ACC112 (cell line): ENCODE measurements around the gene CPAMD8.
"Not testable (repeated sequence)": the region's sequence is repeated elsewhere in the genome, so short reads cannot be mapped to it uniquely, and the experiment has no call there.

ENCODE experiments used
- H2AFZ ChIP-seq: fragments of 200-600 bp; sonication (generic); one replicate; pipeline ENCODE4 v1.6.0; 2017; ENCODE audit warnings: antibody characterized with exemption, low read length; ENCODE audit not compliant: unreplicated experiment
- H3K27ac ChIP-seq: fragments of 200-600 bp; sonication (generic); 2 replicates; pipeline ENCODE4 v1.5.1; 2014; ENCODE audit warnings: low read depth, mild to moderate bottlenecking, antibody characterized with exemption, low read length, moderate library complexity
- H3K27me3 ChIP-seq: fragments of 200-600 bp; sonication (generic); 2 replicates; pipeline ENCODE4 v1.6.1; 2014; ENCODE audit warnings: mild to moderate bottlenecking, antibody characterized with exemption, low read length, moderate library complexity, mixed read lengths; ENCODE audit not compliant: insufficient read depth
- H3K36me3 ChIP-seq: fragments of 200-600 bp; sonication (generic); 2 replicates; pipeline ENCODE4 v1.6.1; 2016; ENCODE audit warnings: mild to moderate bottlenecking, antibody characterized with exemption, low read length, moderate library complexity, mixed read lengths; ENCODE audit not compliant: insufficient read depth
- H3K4me1 ChIP-seq: fragments of 200-600 bp; sonication (generic); one replicate; pipeline ENCODE4 v1.6.1; 2016; ENCODE audit warnings: low read length, mixed read lengths; ENCODE audit not compliant: insufficient read depth, unreplicated experiment, control insufficient read depth
- H3K4me3 ChIP-seq: fragments of 200-600 bp; sonication (generic); 2 replicates; pipeline ENCODE4 v1.5.1; 2014; ENCODE audit warnings: mild to moderate bottlenecking, low read depth, low read length
- H3K79me2 ChIP-seq: fragments of 200-600 bp; sonication (generic); one replicate; pipeline ENCODE4 v1.6.0; 2016; ENCODE audit warnings: low read length; ENCODE audit not compliant: control insufficient read depth, unreplicated experiment, insufficient read depth

Gene CPAMD8

DNA sequence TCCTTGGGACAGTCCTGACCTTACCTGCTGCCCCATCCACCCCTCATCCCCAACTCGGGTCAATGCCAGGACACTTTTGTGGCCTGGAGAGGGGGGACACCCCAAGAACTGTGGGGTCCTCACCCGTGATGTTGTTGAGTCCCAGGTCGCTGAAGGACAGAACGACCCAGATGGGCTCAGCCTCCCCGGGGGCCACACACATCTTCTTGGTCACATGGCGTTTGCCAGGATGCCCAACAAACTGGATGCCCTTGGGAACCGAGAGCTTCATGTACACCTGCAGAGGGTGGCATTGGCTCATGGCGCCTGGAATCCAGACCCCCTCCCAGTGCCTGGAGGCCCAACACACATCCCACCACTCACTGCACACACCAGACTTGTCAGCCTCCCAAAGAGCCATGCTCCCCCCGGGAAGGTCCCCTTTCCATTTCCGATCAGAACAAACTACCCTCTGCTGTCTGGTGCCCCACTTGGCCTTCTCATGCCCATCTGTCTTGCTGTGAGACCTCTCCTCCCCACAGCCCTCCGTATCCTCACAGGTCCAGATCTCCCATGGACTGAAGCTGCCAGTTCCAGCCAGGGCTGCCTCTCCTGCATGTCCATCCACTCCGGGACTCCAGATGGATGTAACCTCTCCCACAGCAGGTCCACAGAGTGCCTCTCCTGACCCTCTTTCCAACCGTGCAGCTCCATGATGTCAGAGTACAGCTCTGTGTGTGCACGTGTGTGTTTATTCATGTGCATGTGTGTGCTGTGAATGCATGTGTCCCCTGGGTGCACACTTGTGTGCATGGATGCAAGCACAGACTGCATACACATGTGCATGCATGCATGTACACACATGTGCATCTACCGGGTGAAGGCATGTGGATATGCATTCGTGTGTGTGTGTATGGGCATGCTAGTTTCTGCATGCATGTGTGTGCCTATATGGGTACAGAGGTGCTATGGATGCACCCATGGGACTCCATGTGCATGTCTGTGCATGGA is 79.4 kb downstream of the CPAMD8 start:
- no peak overlapping the region for H2AFZ ChIP-seq
- H3K27me3 ChIP-seq, result no peaks in the 10 kb centered on the region
- no peaks in the 10 kb centered on the region for H3K36me3 ChIP-seq
- H3K4me3 ChIP-seq, result no peak overlapping the region
- H3K4me1 ChIP-seq, result no peaks in the 10 kb centered on the region
- H3K27ac ChIP-seq, result no peak overlapping the region
- H3K79me2 ChIP-seq, result no peaks in the 10 kb centered on the region

DNA sequence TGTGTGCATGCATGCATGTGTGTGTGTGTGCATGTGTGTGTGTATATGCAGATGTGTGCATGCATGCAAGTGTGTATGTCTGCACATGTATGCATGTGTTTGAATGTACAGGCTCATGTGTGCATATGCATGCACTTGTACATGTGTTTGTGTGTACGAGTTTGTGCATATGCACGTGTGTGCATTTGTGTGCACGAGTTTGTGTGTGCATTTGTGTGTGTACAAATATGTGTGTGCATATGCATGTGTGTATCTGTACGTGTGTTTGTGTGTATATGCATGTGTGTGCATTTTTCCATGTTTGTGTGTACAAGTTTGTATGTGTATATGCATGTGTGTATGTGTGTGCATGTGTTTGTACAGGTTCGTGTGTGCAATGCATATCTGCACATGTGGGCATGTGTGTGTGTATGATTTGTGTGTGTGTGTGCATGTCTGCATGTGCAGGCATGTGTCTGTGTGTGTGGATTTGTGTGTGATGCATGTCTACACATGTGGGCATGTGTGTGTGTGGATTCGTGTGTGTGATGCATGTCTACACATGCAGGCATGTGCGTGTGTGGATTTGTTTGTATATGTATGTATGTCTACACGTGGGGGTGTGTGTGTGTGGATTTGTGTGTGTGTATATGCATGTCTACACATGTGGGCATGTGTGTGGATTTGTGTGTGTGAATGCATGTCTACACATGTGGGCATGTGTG is 80.7 kb downstream of the CPAMD8 start:
- H3K4me3 ChIP-seq, result no peak overlapping the region
- H3K79me2 ChIP-seq, result no peaks in the 10 kb centered on the region
- no peaks in the 10 kb centered on the region for H3K4me1 ChIP-seq
- H3K36me3 ChIP-seq, result no peaks in the 10 kb centered on the region
- no peaks in the 10 kb centered on the region for H3K27me3 ChIP-seq
- no peak overlapping the region for H2AFZ ChIP-seq
- no peak overlapping the region for H3K27ac ChIP-seq

DNA sequence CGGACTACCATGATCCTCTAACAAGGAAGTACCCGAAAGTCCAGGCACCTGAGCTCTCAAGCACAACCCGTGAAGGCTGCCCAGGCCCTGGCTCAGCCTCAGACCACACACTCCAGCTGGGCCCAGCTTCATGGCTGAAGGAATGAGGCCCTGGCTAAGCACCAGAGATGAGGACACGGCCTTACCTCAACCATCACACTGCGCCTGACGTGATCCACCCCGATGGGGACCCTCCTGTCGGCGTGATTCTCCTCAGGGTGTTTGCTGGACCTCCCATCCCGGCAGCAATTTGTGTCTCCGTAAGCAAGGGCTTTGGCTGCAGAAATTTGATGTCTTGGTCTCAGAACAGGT is 81.3 kb downstream of the CPAMD8 start:
- Histone ChIP-seq H3K4me3 (no peak overlapping the region), H3K4me1 (no peaks in the 10 kb centered on the region), H3K79me2 (no peaks in the 10 kb centered on the region), H3K27ac (no peak overlapping the region), H3K36me3 (no peaks in the 10 kb centered on the region), H3K27me3 (no peaks in the 10 kb centered on the region), H2AFZ (no peak overlapping the region)

DNA sequence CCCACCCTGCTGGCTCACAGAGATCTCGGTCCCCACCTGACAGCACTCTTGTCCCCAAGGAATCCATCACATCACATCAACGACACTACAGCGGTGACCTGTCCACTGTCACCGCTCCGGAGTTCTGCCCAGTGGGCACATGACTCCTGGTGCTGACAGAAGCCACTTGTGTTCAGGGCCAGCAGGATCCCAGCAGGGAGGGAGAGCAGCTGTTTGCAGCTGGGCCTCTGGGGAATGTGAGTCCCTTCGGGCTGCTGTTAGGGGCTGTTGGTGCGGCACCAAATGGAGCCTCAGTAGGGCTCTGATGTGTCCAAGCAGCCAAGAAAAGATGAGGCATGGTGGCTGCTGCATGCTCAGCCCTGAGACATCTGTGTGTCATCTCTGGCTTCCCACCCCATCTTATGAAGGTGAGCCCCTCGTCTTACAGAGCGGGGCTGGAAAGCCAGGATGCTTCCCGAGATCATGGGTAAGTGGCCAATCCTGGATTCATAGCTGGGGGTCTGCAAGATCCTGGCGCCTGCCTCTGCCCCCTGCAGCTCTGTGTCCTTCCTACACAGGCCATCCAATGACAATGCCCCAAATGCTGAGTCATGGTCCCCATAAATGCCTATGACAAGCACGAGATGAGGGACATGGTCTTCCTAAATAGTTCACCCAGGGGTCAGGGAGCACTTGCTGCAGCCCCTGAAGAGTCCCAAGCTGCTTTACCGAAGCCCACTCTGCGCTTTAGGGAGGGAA is 81.8 kb downstream of the CPAMD8 start:
- Histone ChIP-seq H3K36me3 (no peaks in the 10 kb centered on the region), H3K4me3 (no peak overlapping the region), H2AFZ (no peak overlapping the region), H3K4me1 (no peaks in the 10 kb centered on the region), H3K79me2 (no peaks in the 10 kb centered on the region), H3K27me3 (no peaks in the 10 kb centered on the region), H3K27ac (no peak overlapping the region)

DNA sequence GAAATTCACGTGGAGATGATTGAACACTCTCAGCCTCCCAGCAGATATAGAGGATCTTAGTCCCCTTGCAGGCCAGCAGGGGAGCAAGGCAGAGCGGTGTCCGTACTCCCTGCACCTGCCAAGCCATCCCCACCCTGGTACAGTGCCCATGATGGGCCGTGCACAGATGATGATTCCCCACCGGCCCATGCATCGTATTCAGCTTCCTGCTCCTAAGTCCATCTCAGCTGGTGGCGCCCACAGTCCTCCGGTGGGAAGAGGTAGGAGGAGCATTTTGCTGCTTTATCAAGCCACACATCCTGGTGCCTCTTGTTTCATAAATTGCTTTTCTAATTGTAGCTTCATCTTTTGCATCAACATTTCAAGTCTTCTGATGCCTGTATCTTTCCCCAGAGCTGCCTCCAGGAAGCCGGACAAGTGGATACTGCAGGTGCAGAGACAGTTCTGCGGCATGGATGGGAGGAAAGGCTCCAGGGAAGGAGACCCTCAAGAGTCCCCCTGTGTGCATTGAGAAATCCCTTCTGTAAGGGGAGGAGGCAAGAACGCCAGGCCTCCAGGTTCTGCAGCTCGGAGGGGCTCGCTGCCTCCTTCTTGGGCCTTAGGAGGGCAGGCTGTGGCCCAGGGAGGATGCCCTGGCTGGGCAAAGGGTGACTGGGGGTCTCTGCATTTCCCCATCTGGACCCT is 82.5 kb downstream of the CPAMD8 start:
- H3K36me3 ChIP-seq, result no peaks in the 10 kb centered on the region
- no peak overlapping the region for H3K27ac ChIP-seq
- no peak overlapping the region for H3K4me3 ChIP-seq
- H3K79me2 ChIP-seq, result no peaks in the 10 kb centered on the region
- H3K27me3 ChIP-seq, result no peaks in the 10 kb centered on the region
- no peak overlapping the region for H2AFZ ChIP-seq
- H3K4me1 ChIP-seq, result no peaks in the 10 kb centered on the region

DNA sequence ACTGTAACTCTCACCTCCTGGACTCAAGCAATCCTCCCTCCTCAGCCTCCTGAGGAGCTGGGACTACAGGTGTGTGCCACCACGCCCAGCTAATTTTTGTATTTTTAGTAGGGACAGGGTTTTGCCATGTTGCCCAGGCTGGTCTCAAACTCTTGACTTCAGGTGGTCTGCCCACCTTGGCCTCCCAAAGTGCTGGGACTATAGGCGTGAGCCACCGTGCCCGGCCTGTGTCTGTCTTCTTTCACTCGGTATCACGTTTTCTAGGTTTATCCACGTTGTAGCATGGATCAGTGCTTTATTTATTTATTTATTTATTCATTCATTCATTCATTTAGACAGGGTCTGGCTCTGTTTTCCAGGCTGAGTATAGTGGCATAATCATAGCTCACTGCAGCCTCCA is 83.5 kb downstream of the CPAMD8 start:
- not testable (repeated sequence) for H3K27ac ChIP-seq, H3K36me3 ChIP-seq, H2AFZ ChIP-seq, H3K4me3 ChIP-seq, H3K79me2 ChIP-seq, H3K4me1 ChIP-seq, H3K27me3 ChIP-seq

DNA sequence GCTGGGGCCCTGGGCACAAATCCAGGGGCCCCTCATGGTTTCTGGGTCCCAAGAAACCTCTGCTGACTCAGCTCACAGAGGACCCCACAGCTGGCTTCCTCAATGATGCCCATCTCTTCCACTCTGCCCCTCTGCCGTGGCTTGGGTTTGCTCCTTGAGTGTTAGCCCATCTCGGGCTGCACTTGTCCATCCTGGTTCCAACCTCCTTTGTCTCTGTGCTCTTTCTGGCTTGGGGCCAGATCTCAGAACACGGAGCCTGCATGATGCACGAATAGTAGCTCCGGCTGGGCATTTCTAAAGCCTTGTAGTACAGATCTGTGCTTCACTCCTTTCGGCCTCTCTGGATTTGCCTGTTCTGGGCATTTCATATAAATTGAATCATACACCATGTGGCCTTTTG is 84.0 kb downstream of the CPAMD8 start:
- no peaks in the 10 kb centered on the region for H3K36me3 ChIP-seq
- H3K4me1 ChIP-seq, result no peaks in the 10 kb centered on the region
- H3K27me3 ChIP-seq, result no peaks in the 10 kb centered on the region

DNA sequence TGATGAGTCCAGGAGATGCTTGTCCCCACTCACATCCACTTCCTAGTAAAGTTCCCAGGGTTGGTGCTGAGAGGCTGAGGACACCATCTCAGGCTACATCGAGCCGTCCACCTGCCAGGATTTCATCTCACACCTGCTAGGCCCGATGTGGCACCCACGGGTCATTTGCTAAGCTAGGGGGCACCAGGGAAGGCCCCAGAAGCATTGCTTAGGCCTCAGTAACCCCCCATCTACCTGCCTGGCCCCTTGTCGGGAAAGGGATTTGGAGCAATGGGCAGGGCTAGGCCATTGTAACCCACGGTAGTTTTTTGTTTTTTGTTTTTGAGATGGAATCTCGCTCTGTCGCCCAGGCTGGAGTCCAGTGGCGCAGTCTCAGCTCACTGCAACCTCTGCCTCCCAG is 86.0 kb downstream of the CPAMD8 start:
- Histone ChIP-seq H3K27ac (no peak overlapping the region), H3K79me2 (no peaks in the 10 kb centered on the region), H3K27me3 (peaks cover under 1% of the 10 kb centered on the region; the same call in 1 of the 2 replicates), H3K4me3 (no peak overlapping the region), H3K36me3 (no peaks in the 10 kb centered on the region), H2AFZ (no peak overlapping the region), H3K4me1 (no peaks in the 10 kb centered on the region)

More for the DNA sequence above, 84.0 kb downstream of the CPAMD8 start:
- no peak overlapping the region for H3K4me3 ChIP-seq
- no peak overlapping the region for H3K27ac ChIP-seq
- H2AFZ ChIP-seq, result no peak overlapping the region
- H3K79me2 ChIP-seq, result no peaks in the 10 kb centered on the region

DNA sequence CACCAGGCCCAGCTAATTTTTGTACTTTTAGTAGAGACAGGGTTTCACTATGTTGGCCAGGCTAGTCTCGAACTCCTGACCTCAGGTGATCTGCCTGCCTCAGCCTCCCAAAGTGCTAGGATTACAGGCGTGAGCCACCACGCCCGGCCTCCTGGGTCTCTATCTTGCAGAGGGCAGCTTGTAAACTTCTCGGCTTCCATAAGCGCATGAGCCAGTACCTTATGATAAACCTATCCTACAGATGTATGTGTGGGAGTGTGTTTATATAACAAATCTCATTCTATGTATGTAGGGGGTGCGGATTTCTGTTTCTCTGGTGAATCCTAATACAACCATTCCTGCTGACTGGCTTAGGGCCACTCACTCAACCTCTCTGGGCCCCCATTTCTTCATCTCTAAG is 86.5 kb downstream of the CPAMD8 start:
- not testable (repeated sequence) for H3K79me2 ChIP-seq, H3K36me3 ChIP-seq, H2AFZ ChIP-seq, H3K4me3 ChIP-seq, H3K4me1 ChIP-seq, H3K27ac ChIP-seq, H3K27me3 ChIP-seq

DNA sequence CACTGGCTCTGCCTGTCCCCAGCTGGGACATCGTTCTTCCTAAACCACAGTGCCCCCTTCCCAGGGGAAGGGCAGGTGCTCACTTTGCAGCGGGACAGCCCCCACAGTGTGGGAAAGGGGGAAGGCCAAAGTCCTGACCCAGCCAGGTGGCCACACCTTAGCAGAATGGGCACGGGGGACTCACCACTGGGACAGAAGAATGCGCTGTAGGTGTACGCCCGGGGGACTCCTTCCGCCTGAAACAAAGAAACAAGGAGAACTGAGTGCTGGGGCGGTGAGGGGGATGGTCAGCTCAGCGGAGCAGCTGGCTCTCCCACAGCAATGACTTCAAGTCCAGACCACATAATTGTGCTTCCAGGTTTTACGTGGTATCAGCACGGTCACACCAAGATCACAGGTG is 88.4 kb downstream of the CPAMD8 start:
- Histone ChIP-seq H3K79me2 (no peaks in the 10 kb centered on the region), H3K27ac (no peak overlapping the region), H3K27me3 (peaks cover 18% of the 10 kb centered on the region), H3K4me1 (no peaks in the 10 kb centered on the region), H2AFZ (no peak overlapping the region), H3K4me3 (no peak overlapping the region), H3K36me3 (no peaks in the 10 kb centered on the region)
